ENCODE data around the gene ZNF862. TPM values are rescaled to one million over a fixed set of nuclear protein-coding genes. Genes with fewer than 3 reads are reported as not detected.

The ZNF862 gene
- total and polyA plus RNA-seq, 2 of the 13 experiments (the other 11 are each of a cell fraction or from before 2014, with no cell fraction given) = 0.89 to 2.0 TPM

DNA sequence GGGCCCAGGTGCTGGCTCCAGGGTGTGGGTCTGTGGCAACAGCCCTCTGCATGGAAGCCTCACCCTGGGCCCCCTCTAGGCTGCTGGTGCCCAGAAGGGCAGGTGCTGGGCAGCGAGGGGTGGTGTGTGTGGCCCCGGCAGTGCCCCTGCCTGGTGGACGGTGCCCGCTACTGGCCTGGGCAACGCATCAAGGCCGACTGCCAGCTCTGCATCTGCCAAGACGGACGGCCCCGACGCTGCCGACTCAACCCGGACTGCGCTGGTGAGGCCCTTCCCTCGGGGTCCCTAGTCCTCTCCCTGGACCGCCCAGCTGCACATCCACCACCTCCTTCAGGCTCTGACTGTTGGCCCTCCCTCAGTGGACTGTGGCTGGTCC, 46.0 kb upstream of the ZNF862 start:
- ATAC-seq = no peak
- Histone ChIP-seq H3K27ac (ENCODE audit: extremely low read length, insufficient read depth, low read length) (no peak overlapping the region), H3K4me2 (ENCODE audit: low read depth, low read length) (no peak overlapping the region), H3K27me3 (ENCODE audit: control insufficient read depth in 1 of 2, insufficient read depth in 2 of 2, low read length in 2 of 2) (peaks cover 1 to 6% of the 10 kb centered on the region in 2 experiments; a peak in 1 of 5 replicates), H3K36me3 (replicated peaks in 1 of 2; ENCODE audit: control insufficient read depth in 1 of 2, insufficient read depth in 2 of 2, low read length in 2 of 2) (no peaks in the 10 kb centered on the region), H2AFZ (ENCODE audit: low read length) (no peak overlapping the region), H4K20me1 (ENCODE audit: insufficient read depth, low read length) (no peaks in the 10 kb centered on the region), H3K4me1 (ENCODE audit: insufficient read depth, low read length) (peaks cover 17% of the 10 kb centered on the region), H3K4me3 (replicated peaks in 1 of 3; ENCODE audit: insufficient read depth in 1 of 3, low read depth in 2 of 3, low read length in 3 of 3) (no peak overlapping the region), H3K9ac (ENCODE audit: insufficient read depth, low read depth, low read length) (no peak overlapping the region), H3K9me3 (ENCODE audit: low read length) (no peaks in the 10 kb centered on the region), H3K79me2 (ENCODE audit: insufficient read depth, low read length) (no peaks in the 10 kb centered on the region)
- TF ChIP-seq ZNF713 (CRISPR knock-in tag; IDR thresholded peaks at IDR 0.05) (no peak), HNRNPL (IDR thresholded peaks at IDR 0.05; ENCODE audit: low read depth, low read length) (0 out of 2 replicates have a peak, but pooled peaks have one; percentile 18)
- BruUV-seq (replicated peaks) = no TSS peak
- 81% methylated on average over 9 of the region's 15 CpGs for WGBS (ENCODE audit: low lambda C conversion rate)
- ChIA-PET CTCF (ENCODE audit: low intra/inter-chr PET ratio, low total read pairs) (no interaction called here), POLR2A (no interaction called here)
- DNase-seq (ENCODE audit: low spot score) = no peak
- in situ Hi-C loops (cut with HindIII; ENCODE audit: extremely low pct_ligation_motif_present, low pct_unique_long_range_greater_than_20kb) = no loop called here
- FAIRE-seq = no peak
- intact Hi-C loops (cut with micrococcal nuclease; ENCODE audit: unreplicated experiment) = no loop called here

GRCh38 chr7:149793261-149793660, 44.9 kb upstream of the ZNF862 start:
- H3K27ac ChIP-seq (ENCODE audit: extremely low read length, insufficient read depth, low read length) = no peak overlapping the region
- H2AFZ ChIP-seq (ENCODE audit: low read length) = no peak overlapping the region
- BruUV-seq (replicated peaks) = no TSS peak
- no peak overlapping the region for H3K4me2 ChIP-seq (ENCODE audit: low read depth, low read length)
- no peak for TF ChIP-seq TFE3 (CRISPR knock-in tag; IDR thresholded peaks at IDR 0.05)
- TF ChIP-seq CC2D1A (CRISPR knock-in tag; IDR thresholded peaks at IDR 0.05) = no peak
- TF ChIP-seq MTERF4 (CRISPR knock-in tag; IDR thresholded peaks at IDR 0.05) = no peak
- no peak for TF ChIP-seq PPARG (CRISPR knock-in tag; conservative IDR thresholded peaks at IDR 0.05)
- TF ChIP-seq TBL1XR1 (IDR thresholded peaks at IDR 0.05; ENCODE audit: borderline replicate concordance, low read length, partially characterized antibody) = no peak
- no peak for TF ChIP-seq MBNL3 (CRISPR knock-in tag; conservative IDR thresholded peaks at IDR 0.05)
- no peak for TF ChIP-seq ZFP41 (CRISPR knock-in tag; IDR thresholded peaks at IDR 0.05; ENCODE audit: borderline replicate concordance)
- no peak for TF ChIP-seq KLF16 (CRISPR knock-in tag; IDR thresholded peaks at IDR 0.05)
- no peak for TF ChIP-seq ZEB1 (IDR thresholded peaks at IDR 0.05; ENCODE audit: insufficient replicate concordance, low read depth)
- TF ChIP-seq ZKSCAN1 (IDR thresholded peaks at IDR 0.05; ENCODE audit: low read length) = no peak
- no peak for TF ChIP-seq GTF2F1 (IDR thresholded peaks at IDR 0.05; ENCODE audit: low read length)
- no peak overlapping the region for H3K4me3 ChIP-seq (replicated peaks in 1 of 3; ENCODE audit: insufficient read depth in 1 of 3, low read depth in 2 of 3, low read length in 3 of 3)
- H3K79me2 ChIP-seq (ENCODE audit: insufficient read depth, low read length) = no peaks in the 10 kb centered on the region
- FAIRE-seq = no peak
- POLR2A ChIA-PET = no interaction called here
- CTCF ChIA-PET (ENCODE audit: low intra/inter-chr PET ratio, low total read pairs) = no interaction called here
- H4K20me1 ChIP-seq (ENCODE audit: insufficient read depth, low read length) = no peaks in the 10 kb centered on the region
- WGBS (ENCODE audit: low lambda C conversion rate) = 51% methylated on average over 9 of the region's 10 CpGs
- H3K27me3 ChIP-seq (ENCODE audit: control insufficient read depth in 1 of 2, insufficient read depth in 2 of 2, low read length in 2 of 2) = 0 out of 5 replicates have a peak, but pooled peaks cover 1 to 6% of the 10 kb centered on the region in 2 experiments
- no peak for ATAC-seq
- peaks cover 9% of the 10 kb centered on the region for H3K4me1 ChIP-seq (ENCODE audit: insufficient read depth, low read length)
- H3K36me3 ChIP-seq (replicated peaks in 1 of 2; ENCODE audit: control insufficient read depth in 1 of 2, insufficient read depth in 2 of 2, low read length in 2 of 2) = no peaks in the 10 kb centered on the region
- intact Hi-C loops (cut with micrococcal nuclease; ENCODE audit: unreplicated experiment) = no loop called here
- in situ Hi-C loops (cut with HindIII; ENCODE audit: extremely low pct_ligation_motif_present, low pct_unique_long_range_greater_than_20kb) = no loop called here
- no peaks in the 10 kb centered on the region for H3K9me3 ChIP-seq (ENCODE audit: low read length)
- no peak for DNase-seq (ENCODE audit: low spot score)
- no peak overlapping the region for H3K9ac ChIP-seq (ENCODE audit: insufficient read depth, low read depth, low read length)
